Heart left ventricle (tissue), 13 donors: ENCODE measurements around the gene CMKLR1.

Experiments
- CTCF ChIP-seq, 12 donors: fragments of 200-600 bp; sonication (generic) in 4 of 12; IDR thresholded peaks; one replicate each; pipeline versions ENCODE4 v1.5.0 to v1.8.0; 2018 to 2022; ENCODE audit warnings: antibody characterized with exemption in 12 of 12, mild to moderate bottlenecking in 5 of 12
- POLR2A ChIP-seq, 2 donors: fragments of 450-650 bp; IDR thresholded peaks; one replicate each; pipeline ENCODE4 v1.6.1; 2017; ENCODE audit warnings: antibody characterized with exemption in 2 of 2, mild to moderate bottlenecking in 2 of 2, moderate library complexity in 2 of 2
- donor health status: ischemic (EF 13 %, LVEDD 7.1; RV severe dilation, severe dysfunction).
- donor health status: DM: no; HTN: yes; CAD: no.
- donor health status: DM: no; HTN: no; CAD: no.
- donor health status: ischemic (EF 25% LVEDD 6.9; RV normal size, moderate dysfunction).
- donor health status: ischemic (EF 25% LVEDD 5.7; RV mildly dilated, moderate dysfunction).
- donor health status: ischemic (EF 35%, LVEDD 5.7; RV mildly dilated, moderate dysfunction).
- donor health status: nonischemic (EF 11% LVEDD 7.7; RV severe dilation, severe dysfunction).
- donor health status: DM: yes; HTN: yes; CAD: no.
- donor health status: PGD.
- donor health status: ischemic (EF 29% LVEDD 5.4; RV normal size, mild dysfunction).
- donor health status: nonischemic (EF 23%, LVEDD 6.1; RV moderate dilation, normal function).

GRCh38 chr12:108373111-108373510, 34.0 kb upstream of the CMKLR1 start:
- TF ChIP-seq CTCF (IDR thresholded peaks at IDR 0.05) (peak in 3 of 12 donors; percentile 4 to 19 (median 6)), POLR2A (IDR thresholded peaks at IDR 0.05) (no peak)
